T-helper 9 cell (primary cell): ENCODE measurements around the gene PLXNA2.

Experiments used
- DNase-seq: peaks from one replicate; pipeline ENCODE4 v3.0.0-alpha.2; 2020

PLXNA2 gene

DNA sequence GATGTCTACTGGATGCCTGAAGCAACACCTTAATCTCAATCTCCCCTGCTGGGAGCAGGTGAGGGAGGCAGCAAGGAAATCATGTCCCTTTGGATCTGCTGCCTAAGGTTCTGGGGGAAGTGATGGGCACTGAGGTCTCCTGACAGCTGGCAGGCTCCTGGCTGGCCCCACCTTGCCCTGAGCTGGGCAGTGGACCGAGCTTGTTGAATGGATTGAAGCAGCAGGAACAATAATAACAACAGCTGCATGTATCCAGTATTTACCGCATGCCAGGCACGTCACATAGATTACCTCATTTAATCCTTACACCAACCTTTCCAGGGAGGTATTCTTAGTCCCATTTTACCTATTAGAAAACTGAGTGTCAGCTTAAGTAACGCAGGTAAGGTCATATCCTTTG lies 133.9 kb downstream of the PLXNA2 start:
- DNase-seq: no peak

DNA sequence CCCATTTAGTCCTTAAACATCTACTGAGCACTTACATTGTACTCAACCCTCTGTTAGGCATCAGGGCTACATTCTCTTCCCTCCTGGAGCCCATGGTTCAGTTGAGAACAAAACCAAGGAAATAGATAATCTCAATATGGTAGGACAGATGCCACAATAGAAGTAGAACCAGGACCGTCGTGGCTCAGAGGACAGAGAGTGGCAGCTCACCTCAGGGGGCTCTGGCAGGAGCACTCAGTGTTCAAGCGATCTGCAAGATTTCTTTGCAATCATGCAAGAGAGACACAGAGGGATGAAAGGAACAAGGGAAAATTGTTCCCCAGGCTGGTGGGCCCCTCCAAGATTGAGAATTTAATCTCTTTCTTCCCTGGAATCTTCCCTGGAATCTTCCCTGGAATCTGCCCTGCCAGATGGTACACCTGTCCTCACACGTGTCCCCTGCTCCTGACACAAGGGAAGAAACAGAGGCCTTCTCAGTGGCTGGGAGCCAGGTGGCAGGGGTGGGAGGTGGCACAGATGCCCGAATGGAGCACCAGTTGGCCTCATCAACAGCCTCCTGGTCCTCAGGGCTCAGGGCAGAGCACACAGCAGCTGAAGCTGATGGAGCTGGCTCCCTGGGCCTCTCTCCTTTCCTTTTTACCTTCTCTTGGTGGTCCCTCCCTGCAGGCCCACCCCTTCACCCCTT lies 135.4 kb downstream of the PLXNA2 start:
- no peak for DNase-seq

DNA sequence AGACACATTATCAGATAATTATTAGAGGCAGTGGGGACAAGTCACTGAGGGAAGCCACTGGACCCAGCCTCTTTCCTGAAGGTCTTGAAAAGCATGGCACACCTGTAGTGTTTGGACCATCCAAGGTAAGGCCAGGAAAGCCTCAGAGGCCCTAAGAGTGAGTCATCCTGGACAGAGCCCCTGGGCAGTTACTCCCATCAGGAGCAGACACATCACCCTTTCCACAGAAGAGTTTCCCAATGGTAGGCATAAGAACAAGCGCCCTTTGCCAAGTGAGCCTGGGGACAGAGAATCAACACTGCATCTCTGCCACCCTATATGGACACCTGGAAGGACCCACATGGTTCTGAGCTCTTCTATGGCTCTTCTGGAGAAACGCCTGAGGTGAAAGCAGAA lies 136.0 kb downstream of the PLXNA2 start:
- no peak for DNase-seq

DNA sequence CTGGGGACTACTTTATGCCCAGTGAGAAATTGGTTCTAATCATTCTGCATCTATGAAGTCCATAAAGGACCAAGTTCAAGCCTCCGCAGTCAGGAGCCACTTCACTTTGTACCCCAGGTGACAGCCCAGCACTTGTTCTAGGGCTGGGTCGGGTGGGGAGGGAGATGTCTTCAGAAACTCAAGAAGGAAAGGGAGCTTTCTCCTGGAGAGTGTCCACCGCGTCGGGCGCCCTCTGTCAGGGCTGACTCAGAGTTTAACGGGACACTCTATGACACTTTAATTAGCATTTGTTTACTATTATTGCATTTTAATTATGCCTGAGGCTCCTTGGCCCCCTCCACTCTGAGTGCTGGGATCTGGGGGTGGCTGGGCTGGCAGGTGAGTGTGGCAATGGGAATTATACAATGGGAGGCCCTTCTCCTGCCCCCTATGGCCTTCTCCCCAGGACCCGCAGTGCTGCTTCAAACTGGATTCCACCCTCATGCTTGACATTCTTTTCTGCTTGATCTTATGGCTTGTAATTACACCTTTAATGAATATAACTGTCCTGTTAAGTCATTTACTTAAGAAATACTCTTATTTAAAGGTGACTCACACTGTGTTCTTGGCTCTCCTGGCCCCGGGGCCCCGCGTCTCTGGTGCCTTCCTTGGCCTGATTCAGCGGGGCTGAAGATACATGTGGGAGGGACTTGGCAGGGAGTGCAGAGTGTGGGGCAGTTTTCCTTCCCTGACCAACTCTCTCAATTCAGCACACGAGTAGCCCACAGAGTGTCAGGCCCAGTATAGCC lies 136.6 kb downstream of the PLXNA2 start:
- no peak for DNase-seq

DNA sequence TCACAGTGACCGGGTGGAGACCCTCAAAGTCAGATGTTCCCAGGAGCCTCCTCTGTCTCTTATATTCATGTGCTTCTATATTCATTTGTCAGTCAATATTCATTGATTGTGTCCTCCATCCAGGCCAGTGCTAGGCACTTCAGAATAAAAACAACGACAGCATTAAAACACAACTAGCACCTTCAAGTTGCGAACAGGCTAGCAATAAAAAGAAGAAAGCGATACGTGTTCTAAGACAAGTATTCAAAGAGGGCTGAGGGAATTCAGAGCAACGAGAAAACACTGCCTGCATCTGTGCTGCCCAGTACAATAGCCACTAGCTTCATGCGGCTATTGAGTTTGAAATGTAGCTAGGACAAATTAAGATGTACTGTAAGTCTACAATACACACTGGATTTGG lies 138.0 kb downstream of the PLXNA2 start:
- DNase-seq: no peak

DNA sequence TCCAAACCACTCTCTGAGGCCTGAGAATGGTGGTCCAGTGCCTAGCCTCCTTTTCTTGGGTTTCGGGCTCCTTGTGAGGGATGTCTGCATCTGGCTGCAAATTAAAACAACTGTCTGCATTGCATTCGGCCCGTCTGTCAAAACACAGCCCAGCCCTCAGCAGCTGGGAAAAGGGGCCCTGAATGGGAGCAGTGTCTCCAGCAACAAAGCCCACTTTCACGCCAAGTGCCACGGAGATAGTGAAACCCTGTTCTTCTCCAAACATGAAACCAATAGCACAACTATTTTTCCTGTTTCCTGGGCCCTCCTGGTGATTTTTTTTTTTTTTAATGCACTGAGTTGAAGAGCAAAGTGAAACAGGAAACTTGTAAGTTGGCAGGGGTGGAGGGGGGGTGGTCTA lies 138.4 kb downstream of the PLXNA2 start:
- no peak for DNase-seq

DNA sequence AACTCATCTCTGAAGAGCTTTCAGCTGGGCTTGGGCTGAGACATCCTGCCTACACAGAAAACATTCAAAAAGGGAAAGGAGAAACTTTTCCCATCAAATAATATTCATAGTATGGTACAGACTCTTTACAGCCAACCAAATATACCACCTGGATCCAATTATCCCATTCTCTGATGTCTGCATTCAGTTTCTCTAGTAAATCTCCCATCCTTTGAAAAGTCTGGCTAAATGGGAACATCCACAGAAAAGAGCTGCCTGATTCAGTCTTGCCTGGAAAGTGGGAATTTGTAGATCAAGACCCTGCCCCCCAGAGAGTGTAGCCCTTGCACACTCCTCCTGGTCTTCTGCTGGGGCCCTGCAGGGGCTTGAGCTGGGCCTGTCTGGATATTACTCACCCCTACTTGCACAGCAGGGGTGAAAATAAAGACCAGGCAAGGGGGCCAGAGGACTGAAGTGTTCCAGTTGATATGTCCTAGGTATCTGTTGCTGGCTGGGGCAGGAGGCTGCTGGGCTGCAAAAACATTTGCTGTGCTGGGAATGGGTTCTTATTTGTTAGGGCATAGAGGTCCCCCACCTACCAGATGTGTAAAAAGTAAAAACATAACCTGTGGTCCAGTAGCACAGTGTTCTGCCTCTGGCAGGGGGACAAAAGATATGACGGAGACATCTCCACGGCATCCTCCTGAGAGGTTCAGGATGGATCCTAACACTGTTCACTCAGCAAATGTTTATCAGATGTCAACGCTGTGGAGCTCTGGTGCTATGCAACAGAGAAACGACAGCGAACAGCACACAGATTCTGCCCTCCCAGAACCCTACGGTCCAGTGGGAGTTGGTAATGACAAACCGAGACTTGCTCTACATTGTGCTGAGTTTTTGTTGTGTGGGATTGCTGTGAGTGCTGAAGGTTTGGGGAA lies 140.3 kb downstream of the PLXNA2 start:
- no peak for DNase-seq

DNA sequence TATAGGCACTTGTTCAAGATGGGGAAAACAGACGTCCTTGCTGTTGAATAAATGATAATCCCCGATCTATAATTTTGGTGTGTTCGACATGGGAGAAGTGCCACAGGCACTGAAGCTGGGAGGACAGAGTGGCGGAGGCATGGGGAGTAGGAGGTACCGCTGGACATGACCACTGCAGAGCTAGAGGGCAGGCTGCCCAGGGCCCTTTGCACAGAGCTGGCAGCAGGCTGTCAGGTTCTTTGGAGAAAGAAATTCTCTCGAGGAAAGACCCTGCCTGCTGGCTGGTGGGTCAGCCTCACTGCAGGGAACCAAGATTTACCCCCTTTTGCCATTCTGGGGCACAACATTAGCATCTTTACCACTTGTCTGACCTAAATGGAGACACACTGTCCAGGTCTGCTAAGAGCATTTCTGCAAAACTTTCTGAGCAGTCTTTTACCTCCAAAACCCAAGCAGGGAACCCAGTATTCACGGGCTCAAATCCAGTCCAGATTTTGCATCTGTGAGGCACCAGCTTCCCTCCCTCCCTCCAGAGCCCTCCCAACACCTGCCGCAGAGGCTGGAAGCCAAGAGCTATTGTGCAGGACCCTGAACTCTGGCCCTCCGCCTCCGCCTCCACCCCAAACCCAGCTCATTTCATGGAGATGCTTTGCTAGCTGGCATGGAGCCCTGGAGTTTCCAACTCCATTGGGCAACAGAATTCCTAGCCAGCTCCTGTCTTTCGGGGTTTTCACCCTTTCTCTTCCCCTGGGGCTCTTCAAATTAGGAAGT lies 142.3 kb downstream of the PLXNA2 start:
- no peak for DNase-seq

DNA sequence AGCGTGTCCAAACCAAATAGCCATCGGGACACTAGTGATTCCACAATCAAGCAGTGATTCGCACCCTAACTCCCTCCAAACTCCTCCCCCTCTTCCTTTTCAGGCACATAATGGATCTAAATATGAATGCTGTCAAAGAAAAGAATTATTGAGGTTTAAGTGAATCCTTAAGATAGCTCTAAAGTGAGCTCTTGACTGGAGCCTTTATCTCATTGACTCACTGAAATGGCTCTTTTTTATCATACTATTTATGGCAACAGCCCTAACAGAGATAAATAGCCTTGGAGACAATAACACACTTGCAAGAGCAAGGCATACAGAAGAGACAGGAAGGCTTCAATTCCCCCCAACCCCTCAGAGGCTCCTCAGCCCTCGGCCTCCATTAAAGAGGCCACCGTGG lies 143.3 kb downstream of the PLXNA2 start:
- no peak for DNase-seq

DNA sequence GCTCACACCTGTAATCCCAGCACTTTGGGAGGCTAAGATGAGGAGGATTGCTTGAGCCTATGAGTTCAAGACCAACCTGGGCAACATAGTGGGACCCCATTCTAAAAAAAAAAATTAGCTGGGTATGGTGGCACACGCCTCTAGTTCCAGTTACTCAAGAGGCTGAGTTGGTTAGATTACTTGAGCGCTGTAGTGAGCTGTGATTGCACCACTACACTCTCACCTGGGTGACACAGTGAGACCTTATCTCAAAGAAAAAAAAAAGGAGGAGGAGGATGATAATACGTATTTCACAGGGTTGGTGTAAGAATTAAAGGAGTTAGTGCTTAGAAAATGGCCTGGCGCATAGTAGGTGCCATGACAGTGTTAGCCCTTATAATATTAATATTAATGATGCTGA lies 144.1 kb downstream of the PLXNA2 start:
- no peak for DNase-seq

DNA sequence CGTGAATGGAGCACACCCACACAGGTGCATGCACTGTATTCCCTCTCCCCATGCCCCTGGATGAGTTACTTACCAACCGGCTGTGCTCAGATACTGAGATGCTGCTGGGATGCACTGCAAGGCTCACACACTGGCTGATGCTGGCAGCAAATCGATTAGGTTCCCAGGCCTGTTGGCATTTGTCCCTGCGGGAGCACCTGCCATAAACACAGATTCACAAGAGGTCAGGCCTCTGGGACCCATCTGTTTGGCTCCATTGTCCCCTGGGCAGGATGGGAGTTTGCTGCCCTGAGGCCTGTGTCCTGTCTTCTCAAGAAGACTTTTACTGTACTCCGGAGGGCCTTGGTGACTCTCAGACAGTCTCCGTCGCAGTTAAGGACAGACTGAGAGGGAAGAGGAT lies 145.4 kb downstream of the PLXNA2 start:
- DNase-seq: no peak

DNA sequence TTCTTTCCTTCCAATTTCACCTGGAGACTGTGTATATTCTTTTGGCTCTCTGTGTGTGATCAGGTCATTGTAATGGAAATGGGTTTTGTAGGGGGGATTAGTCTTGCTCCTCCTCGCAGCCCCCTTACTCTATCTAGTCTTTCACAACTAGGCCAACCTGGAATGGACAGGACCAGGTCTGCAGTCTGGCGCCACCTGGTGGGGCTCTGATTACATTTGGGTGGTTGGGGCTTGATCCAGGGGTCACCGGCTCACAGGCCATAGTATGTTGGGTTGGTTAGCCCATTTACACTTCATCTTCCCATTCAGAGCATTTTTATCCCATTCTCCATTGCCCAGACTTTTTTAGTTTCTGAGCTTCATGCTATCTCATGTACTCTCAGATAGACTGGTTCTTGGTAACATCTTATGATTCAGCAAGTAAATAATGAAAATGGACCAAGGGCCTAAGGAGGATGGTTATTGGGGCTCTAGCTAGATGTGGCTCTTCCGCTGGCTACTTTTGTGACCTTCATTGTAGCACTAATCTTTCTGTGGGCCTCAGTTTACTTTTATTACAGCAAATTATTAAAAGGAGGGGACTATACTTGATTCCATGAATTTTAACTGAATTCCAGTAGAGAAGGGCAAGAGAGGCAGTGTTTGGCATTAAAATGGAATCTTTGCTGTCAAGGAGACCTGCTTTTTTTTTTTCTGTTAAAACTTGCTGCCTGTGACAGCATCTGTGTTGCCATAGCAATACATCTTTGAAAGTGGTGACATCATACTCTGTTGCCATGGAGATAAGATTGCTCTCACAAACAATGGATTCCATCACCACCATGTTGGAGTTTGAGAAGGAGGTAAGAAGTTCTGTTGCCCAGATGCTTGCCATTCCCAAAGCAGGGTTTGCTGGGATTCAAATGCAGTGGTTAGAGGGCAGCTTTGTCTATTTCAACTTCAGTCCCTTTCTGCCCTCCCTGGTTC lies 150.1 kb downstream of the PLXNA2 start:
- peak; percentile 27 for DNase-seq

DNA sequence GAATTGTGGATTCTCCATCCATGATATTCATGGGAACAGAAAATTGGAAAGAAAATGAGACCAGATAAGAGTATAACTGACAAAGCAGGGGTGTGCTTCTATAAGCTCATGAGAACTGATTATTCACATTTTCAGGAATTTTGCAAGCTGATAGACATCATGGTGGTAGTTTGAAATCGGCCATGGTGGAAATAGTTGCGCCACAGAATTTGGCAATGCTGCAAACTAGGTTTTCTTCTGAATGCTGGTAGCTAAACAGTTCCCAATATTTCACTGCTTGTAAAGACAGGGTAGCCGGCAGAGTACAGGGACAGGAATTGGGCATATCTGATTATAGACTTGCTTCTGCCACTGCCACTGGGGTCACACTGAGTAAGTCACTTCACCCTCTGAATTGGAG lies 151.1 kb downstream of the PLXNA2 start:
- DNase-seq: no peak

DNA sequence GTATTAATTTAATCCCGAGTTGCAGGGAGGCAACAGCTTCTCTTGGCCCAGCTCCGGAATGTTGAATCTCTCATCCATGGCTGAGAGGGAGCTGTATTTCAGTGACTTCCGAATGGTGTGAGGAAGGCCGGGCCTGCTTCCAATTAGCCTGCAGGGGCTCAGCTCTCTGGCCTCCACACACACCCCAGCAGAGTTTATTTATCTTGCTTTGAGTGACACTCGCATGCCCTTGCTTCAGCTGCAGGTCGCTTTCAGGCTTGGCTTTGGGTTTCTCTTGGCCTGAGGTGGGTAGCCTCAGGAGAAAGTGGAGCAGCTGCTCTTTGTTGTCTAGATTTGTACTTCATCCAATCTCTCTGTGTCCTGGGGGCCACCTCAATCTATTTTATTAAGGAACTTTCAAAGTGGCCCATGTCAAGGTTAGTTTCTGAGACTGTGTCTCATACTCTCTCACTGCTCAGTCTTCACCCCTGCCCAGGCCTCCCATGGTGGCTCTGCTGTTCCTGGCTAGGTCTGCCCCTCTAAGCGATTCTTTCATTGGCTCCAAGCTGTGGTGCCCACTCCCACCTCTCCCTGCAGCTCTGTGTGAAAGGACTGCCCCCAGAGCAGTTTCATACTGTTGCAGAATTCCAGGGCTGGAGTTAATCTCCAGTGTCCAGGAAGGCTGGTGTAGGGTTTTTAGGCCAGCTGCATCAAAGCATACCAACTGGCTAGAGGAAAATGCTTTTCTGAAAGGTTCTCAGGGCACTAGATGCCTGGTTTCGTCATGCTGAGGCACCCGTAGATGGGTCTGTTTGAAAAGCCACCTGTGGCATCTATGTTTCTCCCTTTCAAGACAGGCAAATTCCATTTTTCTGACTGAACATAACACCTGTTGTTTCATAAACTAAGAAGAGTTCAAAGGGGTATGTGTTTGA lies 153.5 kb downstream of the PLXNA2 start:
- no peak for DNase-seq

DNA sequence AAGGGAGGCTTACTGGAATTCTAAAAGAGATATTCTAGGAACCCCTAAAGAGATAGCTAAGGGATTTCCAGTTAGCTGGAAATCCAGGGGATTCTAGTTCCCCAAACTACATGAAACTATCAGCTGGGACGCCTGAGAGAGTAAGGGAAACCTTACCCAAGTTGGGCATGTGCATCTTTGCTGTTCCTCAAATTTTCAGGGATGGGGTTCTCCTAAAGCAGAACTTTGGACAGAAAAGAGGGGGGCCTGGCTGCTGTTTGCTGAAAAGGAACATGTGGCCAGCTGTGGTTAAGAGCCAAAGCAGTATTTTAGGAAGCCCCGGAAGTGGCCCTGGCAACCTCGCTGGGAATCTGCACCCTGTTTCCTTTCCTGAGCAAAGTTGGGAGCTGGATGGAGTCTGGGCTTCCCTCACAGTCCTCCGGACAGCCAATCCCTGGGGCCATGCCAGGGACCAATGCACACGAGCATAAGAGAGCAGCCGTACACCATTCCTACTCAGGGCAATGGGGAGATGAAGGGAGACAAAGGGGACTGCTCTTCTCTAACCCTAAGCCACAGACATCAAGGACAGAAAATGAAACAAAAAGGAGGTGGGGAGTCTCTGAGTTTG lies 154.3 kb downstream of the PLXNA2 start:
- no peak for DNase-seq

DNA sequence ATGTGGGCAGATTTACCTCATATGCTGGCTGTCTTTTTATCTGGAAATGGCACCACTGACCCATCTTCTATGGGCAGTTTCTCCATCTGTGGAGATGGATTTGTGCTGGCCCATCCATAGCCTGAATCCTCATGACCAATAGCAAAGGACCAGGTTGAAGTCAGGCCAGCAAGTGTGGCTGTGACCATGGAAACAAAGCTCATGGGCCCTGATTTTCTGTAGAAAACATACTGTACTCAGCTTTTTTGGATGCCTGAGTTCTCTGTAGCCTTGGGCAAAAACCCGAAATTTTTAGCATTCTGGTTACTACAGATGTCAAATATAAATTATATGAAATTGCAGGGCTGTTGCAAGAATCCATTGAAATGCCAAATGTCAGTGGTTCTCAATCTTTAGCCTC lies 155.0 kb downstream of the PLXNA2 start:
- no peak for DNase-seq

DNA sequence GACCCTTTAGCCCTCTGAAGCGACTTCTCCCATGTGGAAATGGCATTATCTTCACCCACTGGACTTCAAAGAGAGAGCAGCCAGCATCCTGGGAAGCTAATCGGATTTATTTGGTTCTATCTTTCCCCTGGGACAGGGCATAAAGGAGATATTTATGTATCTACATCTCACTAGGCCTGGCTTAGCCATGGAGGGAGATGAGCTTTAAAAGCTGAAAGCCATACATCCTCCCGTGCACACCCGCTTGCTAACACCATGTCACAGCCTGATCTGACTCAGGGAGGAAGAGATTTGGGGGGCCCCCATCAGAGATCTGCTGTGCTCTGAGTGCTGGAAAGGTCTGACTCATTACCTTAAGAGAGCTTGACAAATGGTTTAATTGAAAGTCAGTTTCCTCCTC lies 155.9 kb downstream of the PLXNA2 start:
- no peak for DNase-seq

DNA sequence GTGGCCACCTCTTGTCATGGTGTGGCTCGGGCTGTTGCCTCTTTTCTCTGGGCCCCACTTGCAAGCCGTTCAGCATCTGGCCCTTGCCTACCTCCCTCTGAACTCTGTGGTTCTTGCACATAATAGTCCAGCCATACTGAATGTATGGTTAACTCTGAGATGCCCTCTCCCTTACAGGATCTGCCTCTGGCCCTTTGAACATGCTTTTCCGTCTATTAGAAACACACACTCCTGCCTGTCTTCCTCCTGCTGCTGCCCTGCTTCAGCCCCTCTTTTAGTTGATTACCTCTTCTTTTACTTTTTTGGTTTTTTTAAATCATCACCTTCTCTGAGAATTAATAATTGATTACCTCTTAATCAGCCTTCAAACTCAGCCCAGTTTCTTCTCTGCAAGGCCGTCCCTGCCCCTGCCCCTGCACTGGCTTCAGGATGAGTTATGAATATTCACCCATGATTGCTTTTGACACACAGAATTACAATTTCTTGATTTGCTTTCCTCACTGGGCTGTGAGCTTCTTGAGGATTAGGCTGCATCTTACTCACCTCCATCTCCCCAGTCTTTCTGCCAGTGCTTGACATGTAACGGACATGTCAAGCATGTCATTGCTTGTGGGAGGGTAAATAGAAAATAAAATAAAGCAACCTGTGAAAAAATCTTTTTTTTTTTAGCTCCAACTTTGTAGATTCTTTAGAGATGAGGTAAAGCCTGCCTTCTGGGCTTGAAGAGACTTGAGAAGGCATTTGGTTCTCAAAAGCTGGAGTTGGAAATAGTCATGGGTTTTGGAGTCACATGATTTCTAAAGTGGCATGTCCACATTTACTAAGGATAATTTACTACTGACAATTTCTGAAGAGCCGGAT lies 158.3 kb downstream of the PLXNA2 start:
- no peak for DNase-seq

DNA sequence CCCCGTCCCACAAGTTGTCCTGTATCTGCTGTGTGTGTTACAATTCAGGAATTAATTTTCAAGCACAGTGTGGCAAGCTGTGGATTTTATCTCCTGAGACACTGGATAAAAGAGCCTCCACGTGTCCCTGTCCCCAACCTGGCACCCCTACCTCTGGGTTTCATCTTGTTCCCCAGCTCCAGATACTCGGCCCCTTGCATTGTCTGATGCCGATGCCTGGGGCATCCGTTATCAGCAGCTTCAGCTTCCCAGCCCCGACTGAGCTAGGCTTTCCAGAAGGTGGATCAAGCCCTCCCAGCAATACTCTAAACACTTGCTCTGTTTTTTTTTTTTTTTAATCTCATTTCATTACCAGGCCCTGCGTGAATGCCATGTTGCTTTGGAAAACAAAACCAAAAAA lies 159.4 kb downstream of the PLXNA2 start:
- DNase-seq: no peak
